Measurements from ENCODE around the gene DCHS2.

Gene DCHS2

GRCh38 chr4:154364066-154364845, 127.3 kb downstream of the DCHS2 start:
- Histone ChIP-seq H3K9ac (ENCODE audit: low read length) (no peak overlapping the region), H3K27me3 (ENCODE audit: control insufficient read depth, insufficient read depth, low read length) (no peaks in the 10 kb centered on the region), H3K27ac (ENCODE audit: low read length) (no peak overlapping the region), H3K36me3 (ENCODE audit: control insufficient read depth, low read depth, low read length) (no peaks in the 10 kb centered on the region), H3K4me1 (ENCODE audit: control insufficient read depth, low read depth, low read length) (no peaks in the 10 kb centered on the region), H3K4me3 (ENCODE audit: low read length) (no peak overlapping the region), H3K9me3 (ENCODE audit: control insufficient read depth, low read depth, low read length) (no peaks in the 10 kb centered on the region)

- Histone ChIP-seq H3K36me3 (ENCODE audit: control insufficient read depth, low read depth, low read length) (no peaks in the 10 kb centered on the region), H3K27me3 (ENCODE audit: control insufficient read depth, insufficient read depth, low read length) (no peaks in the 10 kb centered on the region), H3K4me3 (ENCODE audit: low read length) (no peak overlapping the region), H3K9ac (ENCODE audit: low read length) (no peak overlapping the region), H3K9me3 (ENCODE audit: control insufficient read depth, low read depth, low read length) (no peaks in the 10 kb centered on the region), H3K4me1 (ENCODE audit: control insufficient read depth, low read depth, low read length) (no peaks in the 10 kb centered on the region), H3K27ac (ENCODE audit: low read length) (no peak overlapping the region)
These were observed 130.1 kb downstream of the DCHS2 start for GRCh38 chr4:154361450-154361849.

DNA sequence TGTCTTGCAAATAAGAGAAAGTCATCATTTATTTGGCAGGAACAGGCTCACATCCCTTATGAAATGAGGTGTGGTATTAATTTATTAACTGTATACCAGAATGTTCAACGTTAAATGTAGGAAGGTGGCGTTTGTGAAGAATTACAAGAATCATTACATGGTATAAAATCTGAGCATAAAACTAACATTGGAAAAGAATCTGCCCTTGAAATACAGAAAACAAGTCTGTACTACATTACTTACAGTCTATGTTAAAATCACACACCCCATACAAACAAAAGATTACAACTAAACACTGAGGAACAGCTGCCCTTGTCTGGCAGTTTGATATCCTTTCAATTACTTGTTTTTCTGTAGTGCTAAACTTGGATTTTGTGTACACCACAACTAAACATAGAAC, 131.1 kb downstream of the DCHS2 start:
- H3K27ac ChIP-seq (ENCODE audit: low read length): no peak overlapping the region
- H3K36me3 ChIP-seq (ENCODE audit: control insufficient read depth, low read depth, low read length): no peaks in the 10 kb centered on the region
- no peaks in the 10 kb centered on the region for H3K4me1 ChIP-seq (ENCODE audit: control insufficient read depth, low read depth, low read length)
- H3K9me3 ChIP-seq (ENCODE audit: control insufficient read depth, low read depth, low read length): no peaks in the 10 kb centered on the region
- no peak overlapping the region for H3K4me3 ChIP-seq (ENCODE audit: low read length)
- no peaks in the 10 kb centered on the region for H3K27me3 ChIP-seq (ENCODE audit: control insufficient read depth, insufficient read depth, low read length)
- no peak overlapping the region for H3K9ac ChIP-seq (ENCODE audit: low read length)

- H3K36me3 ChIP-seq (ENCODE audit: control insufficient read depth, low read depth, low read length): no peaks in the 10 kb centered on the region
- H3K27me3 ChIP-seq (ENCODE audit: control insufficient read depth, insufficient read depth, low read length): no peaks in the 10 kb centered on the region
- H3K4me1 ChIP-seq (ENCODE audit: control insufficient read depth, low read depth, low read length): no peaks in the 10 kb centered on the region
- H3K27ac ChIP-seq (ENCODE audit: low read length): no peak overlapping the region
- H3K9me3 ChIP-seq (ENCODE audit: control insufficient read depth, low read depth, low read length): no peaks in the 10 kb centered on the region
- no peak overlapping the region for H3K9ac ChIP-seq (ENCODE audit: low read length)
- no peak overlapping the region for H3K4me3 ChIP-seq (ENCODE audit: low read length)
These were observed 136.7 kb downstream of the DCHS2 start for GRCh38 chr4:154354883-154355282.

- Histone ChIP-seq H3K9me3 (ENCODE audit: control insufficient read depth, low read depth, low read length) (no peaks in the 10 kb centered on the region), H3K27me3 (ENCODE audit: control insufficient read depth, insufficient read depth, low read length) (no peaks in the 10 kb centered on the region)
These were observed 141.8 kb downstream of the DCHS2 start for GRCh38 chr4:154349829-154350228.

DNA sequence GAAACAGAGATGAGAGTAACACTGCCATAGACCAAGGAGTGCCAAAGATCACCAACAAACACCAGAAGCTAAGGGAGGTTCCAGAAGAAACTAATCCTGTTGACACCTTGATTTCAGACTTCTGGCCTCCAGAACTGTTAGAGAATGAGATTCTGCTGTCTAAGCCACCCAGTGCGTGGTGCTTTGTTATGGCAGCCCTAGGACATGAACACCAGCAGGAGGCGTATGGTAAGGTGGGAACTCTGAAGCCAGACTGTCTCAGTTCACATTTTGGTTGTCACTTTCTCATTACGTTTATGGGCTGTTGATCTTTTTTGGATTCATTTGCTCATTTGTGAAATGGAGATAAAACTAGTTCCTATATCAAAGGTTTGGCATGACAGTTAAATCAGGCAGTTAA, 142.9 kb downstream of the DCHS2 start:
- Histone ChIP-seq H3K9ac (ENCODE audit: low read length) (no peak overlapping the region), H3K4me3 (ENCODE audit: low read length) (no peak overlapping the region), H3K27ac (ENCODE audit: low read length) (no peak overlapping the region), H3K9me3 (ENCODE audit: control insufficient read depth, low read depth, low read length) (no peaks in the 10 kb centered on the region), H3K27me3 (ENCODE audit: control insufficient read depth, insufficient read depth, low read length) (no peaks in the 10 kb centered on the region), H3K4me1 (ENCODE audit: control insufficient read depth, low read depth, low read length) (no peaks in the 10 kb centered on the region), H3K36me3 (ENCODE audit: control insufficient read depth, low read depth, low read length) (no peaks in the 10 kb centered on the region)

More at GRCh38 chr4:154349829-154350228, 141.8 kb downstream of the DCHS2 start:
- Histone ChIP-seq H3K4me1 (ENCODE audit: control insufficient read depth, low read depth, low read length) (no peaks in the 10 kb centered on the region), H3K9ac (ENCODE audit: low read length) (no peak overlapping the region), H3K4me3 (ENCODE audit: low read length) (no peak overlapping the region), H3K36me3 (ENCODE audit: control insufficient read depth, low read depth, low read length) (no peaks in the 10 kb centered on the region), H3K27ac (ENCODE audit: low read length) (no peak overlapping the region)

DNA sequence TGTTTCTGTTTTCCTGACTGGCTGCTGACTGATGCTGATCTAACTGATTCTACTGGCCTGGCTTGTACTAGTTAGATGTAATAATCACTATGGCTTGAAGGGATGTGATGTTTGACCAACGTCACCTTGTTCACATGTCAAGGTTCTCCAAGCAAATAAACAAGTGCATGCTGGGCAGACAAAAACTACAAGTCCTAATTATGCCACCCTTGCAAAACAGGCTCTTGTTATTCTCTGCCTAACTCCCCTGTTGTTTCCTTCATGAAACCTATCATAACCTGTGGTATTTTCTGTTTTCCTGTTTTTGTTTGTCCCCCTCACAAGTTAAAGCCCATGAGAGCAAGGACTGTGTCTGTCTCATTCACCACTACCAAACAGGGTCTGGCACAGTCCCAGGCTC, 146.2 kb downstream of the DCHS2 start:
- Histone ChIP-seq H3K4me3 (ENCODE audit: low read length) (no peak overlapping the region), H3K36me3 (ENCODE audit: control insufficient read depth, low read depth, low read length) (no peaks in the 10 kb centered on the region), H3K9me3 (ENCODE audit: control insufficient read depth, low read depth, low read length) (no peaks in the 10 kb centered on the region), H3K4me1 (ENCODE audit: control insufficient read depth, low read depth, low read length) (no peaks in the 10 kb centered on the region), H3K27ac (ENCODE audit: low read length) (no peak overlapping the region), H3K27me3 (ENCODE audit: control insufficient read depth, insufficient read depth, low read length) (no peaks in the 10 kb centered on the region), H3K9ac (ENCODE audit: low read length) (no peak overlapping the region)

DNA sequence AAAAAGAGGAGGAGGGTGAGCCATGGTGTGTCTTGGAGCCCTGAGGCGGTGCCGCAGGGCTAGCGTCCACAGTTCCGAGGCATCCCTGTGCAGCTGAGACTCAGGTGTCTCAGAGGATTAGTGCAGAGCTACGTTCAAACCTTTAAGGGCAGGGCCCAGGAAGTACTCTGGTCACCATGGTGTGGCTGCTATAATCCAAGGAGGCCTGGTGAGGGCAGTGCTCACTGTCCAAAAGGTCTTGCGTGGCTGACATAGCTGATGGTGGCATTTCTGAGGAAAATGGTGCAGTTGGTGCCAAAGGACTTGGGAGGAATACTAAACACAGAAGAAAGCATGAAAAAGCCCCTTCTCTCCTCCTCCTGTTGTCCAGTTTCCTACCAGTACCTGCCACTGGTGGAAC, 146.9 kb downstream of the DCHS2 start:
- no peak overlapping the region for H3K4me3 ChIP-seq (ENCODE audit: low read length)
- no peaks in the 10 kb centered on the region for H3K9me3 ChIP-seq (ENCODE audit: control insufficient read depth, low read depth, low read length)
- H3K9ac ChIP-seq (ENCODE audit: low read length): no peak overlapping the region
- H3K27ac ChIP-seq (ENCODE audit: low read length): no peak overlapping the region
- no peaks in the 10 kb centered on the region for H3K36me3 ChIP-seq (ENCODE audit: control insufficient read depth, low read depth, low read length)
- H3K27me3 ChIP-seq (ENCODE audit: control insufficient read depth, insufficient read depth, low read length): no peaks in the 10 kb centered on the region
- H3K4me1 ChIP-seq (ENCODE audit: control insufficient read depth, low read depth, low read length): no peaks in the 10 kb centered on the region

GRCh38 chr4:154343651-154344050, 147.9 kb downstream of the DCHS2 start:
- Histone ChIP-seq H3K27me3 (ENCODE audit: control insufficient read depth, insufficient read depth, low read length) (no peaks in the 10 kb centered on the region), H3K9ac (ENCODE audit: low read length) (no peak overlapping the region), H3K4me1 (ENCODE audit: control insufficient read depth, low read depth, low read length) (no peaks in the 10 kb centered on the region), H3K4me3 (ENCODE audit: low read length) (no peak overlapping the region), H3K36me3 (ENCODE audit: control insufficient read depth, low read depth, low read length) (no peaks in the 10 kb centered on the region), H3K27ac (ENCODE audit: low read length) (no peak overlapping the region), H3K9me3 (ENCODE audit: control insufficient read depth, low read depth, low read length) (no peaks in the 10 kb centered on the region)

DNA sequence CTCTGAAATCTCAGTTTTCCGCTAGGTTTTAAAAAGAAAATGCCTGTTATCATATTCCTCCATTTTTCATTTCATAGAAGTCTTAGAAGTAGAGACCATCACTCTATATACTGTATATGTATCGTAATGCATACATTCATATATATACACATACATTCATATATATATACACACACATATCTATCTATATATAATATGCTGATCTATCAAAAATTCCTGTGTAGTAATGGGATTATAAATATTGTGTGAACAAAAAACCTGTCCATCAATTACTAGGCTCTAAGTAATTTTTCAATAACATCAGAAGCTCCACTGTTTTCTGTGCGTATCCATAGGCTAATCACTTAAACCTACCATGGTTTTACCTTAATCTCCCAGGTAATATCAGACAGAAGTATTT, 150.2 kb downstream of the DCHS2 start:
- no peaks in the 10 kb centered on the region for H3K27me3 ChIP-seq (ENCODE audit: control insufficient read depth, insufficient read depth, low read length)
- no peak overlapping the region for H3K27ac ChIP-seq (ENCODE audit: low read length)
- no peaks in the 10 kb centered on the region for H3K9me3 ChIP-seq (ENCODE audit: control insufficient read depth, low read depth, low read length)
- H3K4me3 ChIP-seq (ENCODE audit: low read length): no peak overlapping the region
- H3K4me1 ChIP-seq (ENCODE audit: control insufficient read depth, low read depth, low read length): no peaks in the 10 kb centered on the region
- H3K9ac ChIP-seq (ENCODE audit: low read length): no peak overlapping the region
- no peaks in the 10 kb centered on the region for H3K36me3 ChIP-seq (ENCODE audit: control insufficient read depth, low read depth, low read length)

GRCh38 chr4:154335588-154335987, 156.0 kb downstream of the DCHS2 start:
- Histone ChIP-seq H3K4me1 (ENCODE audit: control insufficient read depth, low read depth, low read length) (peaks cover 5% of the 10 kb centered on the region), H3K27ac (ENCODE audit: low read length) (no peak overlapping the region), H3K9ac (ENCODE audit: low read length) (no peak overlapping the region), H3K9me3 (ENCODE audit: control insufficient read depth, low read depth, low read length) (no peaks in the 10 kb centered on the region), H3K36me3 (ENCODE audit: control insufficient read depth, low read depth, low read length) (no peaks in the 10 kb centered on the region), H3K27me3 (ENCODE audit: control insufficient read depth, insufficient read depth, low read length) (peaks cover 29% of the 10 kb centered on the region), H3K4me3 (ENCODE audit: low read length) (no peak overlapping the region)

DNA sequence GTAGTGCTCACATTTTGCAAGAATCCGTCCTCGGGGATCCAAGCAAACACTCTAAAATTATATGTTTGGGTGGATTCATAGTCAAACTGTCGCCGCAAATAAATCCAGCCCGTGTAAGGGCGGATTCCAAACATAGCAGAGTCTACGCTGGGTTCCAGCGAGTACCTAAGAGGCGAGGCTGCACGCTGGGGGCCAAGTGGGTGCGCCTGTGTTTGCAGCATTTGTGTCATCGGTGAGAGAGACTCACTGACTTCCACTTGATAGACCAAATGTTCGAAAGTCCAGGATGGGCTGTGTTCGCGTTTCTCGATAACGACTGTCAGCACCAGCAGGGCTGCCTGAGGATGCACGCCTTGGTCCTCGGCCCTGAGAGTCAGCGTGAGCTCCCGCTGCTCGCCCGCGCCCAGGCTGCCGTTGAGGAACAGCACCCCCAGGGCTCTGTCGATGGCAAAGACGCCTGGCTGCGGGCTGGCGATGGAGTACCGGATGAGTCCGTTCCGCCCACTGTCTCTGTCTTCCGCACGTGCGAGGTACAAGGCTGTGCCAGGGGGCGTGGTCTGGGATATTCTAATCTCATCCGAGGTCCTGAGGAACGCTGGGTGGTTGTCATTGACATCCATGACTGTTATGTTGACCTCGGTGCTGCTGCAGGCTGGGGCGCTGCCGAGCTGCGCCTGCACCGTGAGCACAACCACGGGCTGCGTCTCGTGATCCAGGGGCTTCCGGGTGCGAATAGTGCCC, 158.7 kb downstream of the DCHS2 start:
- H3K36me3 ChIP-seq (ENCODE audit: control insufficient read depth, low read depth, low read length): no peaks in the 10 kb centered on the region
- H3K4me3 ChIP-seq (ENCODE audit: low read length): peak overlapping the region; percentile 54
- H3K9me3 ChIP-seq (ENCODE audit: control insufficient read depth, low read depth, low read length): no peaks in the 10 kb centered on the region
- peaks cover 29% of the 10 kb centered on the region for H3K27me3 ChIP-seq (ENCODE audit: control insufficient read depth, insufficient read depth, low read length)
- H3K9ac ChIP-seq (ENCODE audit: low read length): no peak overlapping the region
- H3K4me1 ChIP-seq (ENCODE audit: control insufficient read depth, low read depth, low read length): peaks cover 5% of the 10 kb centered on the region
- H3K27ac ChIP-seq (ENCODE audit: low read length): no peak overlapping the region

Measured in iPS-18a (cell line).